ENCODE results near the gene ALOX5AP. TPM values are rescaled to one million over a fixed set of nuclear protein-coding genes. Genes with fewer than 3 reads are reported as not detected.

The ALOX5AP gene
- total RNA-seq, 1 donor from 2014 or later = 0.57 TPM

- no peaks in the 10 kb centered on the region for H3K27me3 Mint-ChIP-seq (ENCODE audit: low read depth)
Observed at GRCh38 chr13:30692113-30692512, 43.2 kb upstream of the ALOX5AP start.

DNA sequence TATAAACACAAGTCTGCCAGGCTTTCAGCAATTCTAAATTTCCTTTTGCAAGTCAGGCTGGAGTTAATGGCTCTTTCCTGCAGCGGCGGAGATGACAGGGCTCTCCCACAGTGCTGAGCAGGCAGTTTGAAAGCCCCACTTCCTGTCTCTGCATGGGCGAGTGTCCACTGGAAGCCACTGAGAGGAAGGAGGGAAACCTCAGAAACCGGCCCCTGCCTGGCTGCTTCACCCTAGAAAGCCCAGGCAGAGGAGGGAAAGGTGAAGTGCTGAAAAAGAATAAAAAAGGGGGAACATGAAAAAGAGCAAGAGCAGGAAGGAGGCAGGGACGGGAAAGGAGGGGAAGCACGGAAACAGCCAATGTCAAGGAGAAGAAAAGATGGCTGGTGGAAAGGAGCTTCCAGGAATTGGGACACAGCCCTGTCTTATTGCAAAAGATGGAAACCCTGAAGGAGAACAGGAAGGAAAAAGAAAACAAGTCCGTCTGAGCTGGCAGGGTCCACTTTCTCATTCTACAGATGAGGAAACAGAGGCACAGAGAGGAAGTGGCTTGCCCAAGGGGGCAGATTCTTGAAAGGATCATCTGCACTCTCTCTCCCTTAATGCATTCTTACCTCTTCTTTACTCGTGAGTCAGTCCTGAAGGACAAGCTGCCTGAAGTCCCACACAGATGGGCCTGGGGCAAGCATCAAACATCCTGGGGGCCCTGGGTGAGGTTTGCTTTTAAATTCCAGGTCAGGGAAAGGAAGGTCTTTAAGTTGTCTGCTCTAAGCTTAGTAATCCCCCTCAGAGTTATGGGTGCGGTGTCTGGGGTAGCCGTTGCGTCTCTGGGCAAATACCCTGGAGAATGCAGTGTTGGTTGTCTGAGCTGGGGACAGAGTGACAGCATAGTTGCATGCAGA is 38.8 kb upstream of the ALOX5AP start:
- H3K9me3 Mint-ChIP-seq (ENCODE audit: low read depth) = no peaks in the 10 kb centered on the region
- H3K27ac Mint-ChIP-seq (ENCODE audit: unreplicated experiment) = peak overlapping the region; percentile 60
- no peak for TF ChIP-seq CTCF (IDR thresholded peaks at IDR 0.05)
- H3K36me3 Mint-ChIP-seq (ENCODE audit: low read depth) = no peaks in the 10 kb centered on the region
- DNase-seq (ENCODE audit: low spot score) = no peak
- peaks cover 33% of the 10 kb centered on the region for H3K4me1 Mint-ChIP-seq (ENCODE audit: low read depth)
- H3K4me3 Mint-ChIP-seq (ENCODE audit: unreplicated experiment) = peak overlapping the region; percentile 40
- no peaks in the 10 kb centered on the region for H3K27me3 Mint-ChIP-seq (ENCODE audit: low read depth)

More at GRCh38 chr13:30692113-30692512, 43.2 kb upstream of the ALOX5AP start:
- peaks cover 3% of the 10 kb centered on the region for H3K9me3 Mint-ChIP-seq (ENCODE audit: low read depth)
- H3K4me1 Mint-ChIP-seq (ENCODE audit: low read depth) = peaks cover 25% of the 10 kb centered on the region
- no peaks in the 10 kb centered on the region for H3K36me3 Mint-ChIP-seq (ENCODE audit: low read depth)
- no peak for DNase-seq (ENCODE audit: low spot score)
- TF ChIP-seq CTCF (IDR thresholded peaks at IDR 0.05) = no peak
- no peak overlapping the region for H3K27ac Mint-ChIP-seq (ENCODE audit: unreplicated experiment)
- H3K4me3 Mint-ChIP-seq (ENCODE audit: unreplicated experiment) = no peak overlapping the region

DNA sequence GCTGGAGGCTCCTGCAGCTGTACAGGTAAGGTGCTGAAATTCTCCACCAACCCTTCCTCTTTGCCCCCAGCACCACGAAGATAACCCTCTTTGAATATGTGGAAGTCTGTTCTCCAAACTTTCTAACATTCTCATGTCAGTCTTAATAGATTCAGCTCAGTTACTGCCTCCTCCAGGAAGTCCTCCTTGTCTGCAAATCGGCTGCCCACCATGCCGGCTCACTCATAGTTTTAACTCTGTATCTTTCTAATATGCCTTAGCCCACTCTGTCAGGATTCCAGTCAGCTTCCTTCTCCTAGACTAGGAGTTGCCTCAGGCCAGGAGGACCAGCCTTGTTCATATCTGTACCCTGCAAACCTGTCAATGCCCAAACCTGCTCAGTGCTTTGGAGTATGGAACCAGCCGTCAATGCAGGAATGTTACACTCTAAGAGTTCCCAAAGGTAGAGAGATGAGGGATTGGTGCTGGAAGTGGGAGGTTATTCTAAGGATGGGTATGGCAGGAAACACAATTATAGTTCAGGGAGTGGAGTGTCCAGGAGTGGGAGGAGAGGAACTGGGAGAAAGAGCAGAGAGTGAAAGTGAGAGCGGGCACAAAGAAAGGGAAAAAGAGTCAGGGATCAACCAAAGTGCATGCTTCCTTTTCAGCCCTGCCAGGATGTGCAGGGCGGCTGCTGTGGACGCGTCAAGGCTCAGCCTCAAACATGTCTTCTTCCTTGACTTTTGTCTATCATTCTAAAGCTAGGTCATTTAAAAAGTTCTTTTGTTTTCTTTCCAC is 38.0 kb upstream of the ALOX5AP start:
- peak overlapping the region; percentile 89 for H3K27ac Mint-ChIP-seq (ENCODE audit: unreplicated experiment)
- no peaks in the 10 kb centered on the region for H3K9me3 Mint-ChIP-seq (ENCODE audit: low read depth)
- H3K4me1 Mint-ChIP-seq (ENCODE audit: low read depth) = peaks cover 33% of the 10 kb centered on the region
- no peak for TF ChIP-seq CTCF (IDR thresholded peaks at IDR 0.05)
- DNase-seq (ENCODE audit: low spot score) = no peak
- peak overlapping the region; percentile 50 for H3K4me3 Mint-ChIP-seq (ENCODE audit: unreplicated experiment)
- no peaks in the 10 kb centered on the region for H3K36me3 Mint-ChIP-seq (ENCODE audit: low read depth)
- no peaks in the 10 kb centered on the region for H3K27me3 Mint-ChIP-seq (ENCODE audit: low read depth)

DNA sequence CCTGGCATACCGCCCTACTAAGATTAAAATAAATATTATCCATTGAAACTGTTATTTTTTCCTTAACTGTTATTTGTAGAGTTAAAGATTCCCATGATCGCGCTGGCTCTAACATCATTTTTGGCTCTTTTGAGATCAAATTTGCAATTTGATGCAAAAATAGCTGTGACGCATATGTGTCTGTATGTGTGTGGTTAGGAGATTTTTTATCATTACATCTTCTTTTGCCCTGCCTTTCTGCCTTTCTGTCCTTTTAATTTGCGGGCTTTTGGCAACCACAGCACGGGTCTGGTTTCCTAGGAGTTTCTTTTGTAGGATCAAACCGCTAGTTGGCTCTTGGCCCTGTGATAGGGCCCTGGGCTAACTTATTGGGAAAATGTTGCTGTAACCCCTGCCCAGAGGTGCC is 37.3 kb upstream of the ALOX5AP start:
- TF ChIP-seq CTCF (IDR thresholded peaks at IDR 0.05) = no peak
- H3K36me3 Mint-ChIP-seq (ENCODE audit: low read depth) = no peaks in the 10 kb centered on the region
- H3K4me3 Mint-ChIP-seq (ENCODE audit: unreplicated experiment) = peak overlapping the region; percentile 50
- no peak for DNase-seq (ENCODE audit: low spot score)
- peaks cover 33% of the 10 kb centered on the region for H3K4me1 Mint-ChIP-seq (ENCODE audit: low read depth)
- H3K9me3 Mint-ChIP-seq (ENCODE audit: low read depth) = no peaks in the 10 kb centered on the region
- peak overlapping the region; percentile 89 for H3K27ac Mint-ChIP-seq (ENCODE audit: unreplicated experiment)
- H3K27me3 Mint-ChIP-seq (ENCODE audit: low read depth) = no peaks in the 10 kb centered on the region

GRCh38 chr13:30698488-30699005 is 36.8 kb upstream of the ALOX5AP start:
- TF ChIP-seq CTCF (IDR thresholded peaks at IDR 0.05) = no peak
- peaks cover 33% of the 10 kb centered on the region for H3K4me1 Mint-ChIP-seq (ENCODE audit: low read depth)
- no peaks in the 10 kb centered on the region for H3K36me3 Mint-ChIP-seq (ENCODE audit: low read depth)
- DNase-seq (ENCODE audit: low spot score) = no peak
- no peaks in the 10 kb centered on the region for H3K27me3 Mint-ChIP-seq (ENCODE audit: low read depth)
- no peaks in the 10 kb centered on the region for H3K9me3 Mint-ChIP-seq (ENCODE audit: low read depth)
- peak overlapping the region; percentile 50 for H3K4me3 Mint-ChIP-seq (ENCODE audit: unreplicated experiment)
- peak overlapping the region; percentile 89 for H3K27ac Mint-ChIP-seq (ENCODE audit: unreplicated experiment)
